Mucosa of stomach (tissue), 1 donor: ENCODE data around the gene LRRN4.

Experiments used
- H3K27me3 ChIP-seq: one replicate; pipeline ENCODE4 v1.7.0; 2013; ENCODE audit warnings: mild to moderate bottlenecking, low read length; ENCODE audit not compliant: control insufficient read depth, insufficient read depth
- H3K36me3 ChIP-seq: one replicate; pipeline ENCODE4 v1.7.0; 2013; ENCODE audit warnings: low read length; ENCODE audit not compliant: control insufficient read depth, insufficient read depth
- H3K4me1 ChIP-seq: one replicate; pipeline ENCODE4 v1.7.0; 2013; ENCODE audit warnings: mild to moderate bottlenecking, low read length; ENCODE audit not compliant: control insufficient read depth, insufficient read depth
- H3K4me3 ChIP-seq: one replicate; pipeline ENCODE4 v1.7.0; 2013; ENCODE audit warnings: low read length
- H3K9ac ChIP-seq: one replicate; pipeline ENCODE4 v1.7.0; 2013; ENCODE audit warnings: mild to moderate bottlenecking, low read length, moderate library complexity
- H3K9me3 ChIP-seq: one replicate; pipeline ENCODE4 v1.7.0; 2013; ENCODE audit warnings: mild to moderate bottlenecking, low read length, moderate library complexity; ENCODE audit not compliant: control insufficient read depth
- donor health status: Pancreatic carcinoma.

The LRRN4 gene

GRCh38 chr20:5991623-5992441, 62.0 kb downstream of the LRRN4 start:
- Histone ChIP-seq H3K9me3 (no peaks in the 10 kb centered on the region), H3K9ac (no peak overlapping the region), H3K4me3 (no peak overlapping the region), H3K27me3 (no peaks in the 10 kb centered on the region), H3K4me1 (no peaks in the 10 kb centered on the region), H3K36me3 (no peaks in the 10 kb centered on the region)

GRCh38 chr20:5990946-5991345, 62.9 kb downstream of the LRRN4 start:
- H3K9ac ChIP-seq: no peak overlapping the region
- H3K27me3 ChIP-seq: no peaks in the 10 kb centered on the region
- H3K4me3 ChIP-seq: no peak overlapping the region
- no peaks in the 10 kb centered on the region for H3K36me3 ChIP-seq
- H3K4me1 ChIP-seq: no peaks in the 10 kb centered on the region
- no peaks in the 10 kb centered on the region for H3K9me3 ChIP-seq
